Measurements from ENCODE around the gene VSIG10. TPM values are rescaled to one million over a fixed set of nuclear protein-coding genes. Genes with fewer than 3 reads are reported as not detected.

VSIG10 gene
- total RNA-seq, 3 donors from 2014 or later (not counting 1 experiment from before 2014, with no cell fraction given) = 0.56 to 2.2 (median 0.75) TPM

DNA sequence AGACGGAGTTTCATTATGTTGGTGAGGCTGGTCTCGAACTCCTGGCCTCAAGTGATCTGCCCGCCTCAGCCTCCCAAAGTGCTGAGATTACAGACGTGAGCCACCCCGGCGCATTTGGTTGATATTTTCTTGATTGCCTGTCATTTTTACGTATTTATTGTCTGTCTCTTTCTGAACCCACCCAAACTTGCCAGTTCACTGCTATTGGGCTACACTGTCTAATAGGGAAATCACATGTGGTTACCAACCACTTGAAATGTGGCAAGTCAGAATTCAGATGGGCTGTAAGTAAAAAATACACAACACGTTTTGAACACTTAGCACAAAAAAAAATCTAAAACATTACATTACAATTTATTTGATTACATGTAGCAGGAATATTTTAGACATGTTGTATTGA, 44.9 kb downstream of the VSIG10 start:
- Histone ChIP-seq H3K36me3 (ENCODE audit: control insufficient read depth, insufficient read depth, low read length) (no peaks in the 10 kb centered on the region), H3K9me3 (ENCODE audit: control insufficient read depth, insufficient read depth, low read length) (no peaks in the 10 kb centered on the region), H3K27ac (ENCODE audit: low read length) (peak overlapping the region; percentile 97), H3K4me1 (ENCODE audit: control insufficient read depth, insufficient read depth, low read length) (peaks cover 36% of the 10 kb centered on the region), H3K27me3 (ENCODE audit: control insufficient read depth, insufficient read depth, low read length) (no peaks in the 10 kb centered on the region), H3K4me3 (ENCODE audit: low read length) (no peak overlapping the region)
- intact Hi-C loops (cut with micrococcal nuclease) = no loop called here
- Mint-ChIP-seq H3K27ac (peak overlapping the region; percentile 93 to 95), H3K27me3 (ENCODE audit: low read depth in 2 of 2) (no peaks in the 10 kb centered on the region), H3K4me3 (peak overlapping the region; percentile 90), H3K4me1 (peaks cover 35 to 45% of the 10 kb centered on the region in 2 donors), H3K9me3 (no peaks in the 10 kb centered on the region), H3K36me3 (no peaks in the 10 kb centered on the region)
- ATAC-seq (peak; percentile 53 to 76 (median 72)), DNase-seq (peak in 1 of 2 donors; percentile 57)
- TF ChIP-seq, protein P1, sequence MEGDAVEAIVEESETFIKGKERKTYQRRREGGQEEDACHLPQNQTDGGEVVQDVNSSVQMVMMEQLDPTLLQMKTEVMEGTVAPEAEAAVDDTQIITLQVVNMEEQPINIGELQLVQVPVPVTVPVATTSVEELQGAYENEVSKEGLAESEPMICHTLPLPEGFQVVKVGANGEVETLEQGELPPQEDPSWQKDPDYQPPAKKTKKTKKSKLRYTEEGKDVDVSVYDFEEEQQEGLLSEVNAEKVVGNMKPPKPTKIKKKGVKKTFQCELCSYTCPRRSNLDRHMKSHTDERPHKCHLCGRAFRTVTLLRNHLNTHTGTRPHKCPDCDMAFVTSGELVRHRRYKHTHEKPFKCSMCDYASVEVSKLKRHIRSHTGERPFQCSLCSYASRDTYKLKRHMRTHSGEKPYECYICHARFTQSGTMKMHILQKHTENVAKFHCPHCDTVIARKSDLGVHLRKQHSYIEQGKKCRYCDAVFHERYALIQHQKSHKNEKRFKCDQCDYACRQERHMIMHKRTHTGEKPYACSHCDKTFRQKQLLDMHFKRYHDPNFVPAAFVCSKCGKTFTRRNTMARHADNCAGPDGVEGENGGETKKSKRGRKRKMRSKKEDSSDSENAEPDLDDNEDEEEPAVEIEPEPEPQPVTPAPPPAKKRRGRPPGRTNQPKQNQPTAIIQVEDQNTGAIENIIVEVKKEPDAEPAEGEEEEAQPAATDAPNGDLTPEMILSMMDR (IDR thresholded peaks at IDR 0.05) = no peak
- WGBS (ENCODE audit: insufficient coverage) = 69% methylated on average over 7 of the region's 8 CpGs

DNA sequence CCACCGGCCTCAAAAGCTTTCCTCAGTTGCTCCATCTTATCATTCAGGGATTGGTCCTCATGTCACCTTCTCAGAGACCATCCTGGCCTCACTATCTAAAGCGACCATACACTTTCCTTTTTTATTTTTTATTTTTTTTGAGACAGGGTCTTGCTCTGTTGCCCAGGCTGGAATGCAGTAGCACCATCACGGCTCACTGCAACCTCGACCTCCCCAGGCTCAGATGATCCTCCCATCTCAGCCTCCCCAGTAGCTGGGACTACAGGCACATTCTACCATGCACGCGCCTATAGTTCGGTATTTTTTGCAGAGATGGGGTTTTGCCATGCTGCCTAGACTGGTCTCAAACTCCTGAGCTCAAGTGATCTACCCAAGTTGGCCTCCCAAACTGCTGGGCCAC, 45.6 kb downstream of the VSIG10 start:
- intact Hi-C loops (cut with micrococcal nuclease) = no loop called here
- H3K4me1 ChIP-seq (ENCODE audit: control insufficient read depth, insufficient read depth, low read length) = peaks cover 36% of the 10 kb centered on the region
- H3K9me3 ChIP-seq (ENCODE audit: control insufficient read depth, insufficient read depth, low read length) = no peaks in the 10 kb centered on the region
- no peak overlapping the region for H3K4me3 ChIP-seq (ENCODE audit: low read length)
- no peaks in the 10 kb centered on the region for H3K36me3 ChIP-seq (ENCODE audit: control insufficient read depth, insufficient read depth, low read length)
- WGBS (ENCODE audit: insufficient coverage) = 99% methylated on average over 7 of the region's 7 CpGs
- H3K27ac Mint-ChIP-seq = peak overlapping the region; percentile 93 to 95
- no peaks in the 10 kb centered on the region for H3K9me3 Mint-ChIP-seq
- no peak for ATAC-seq
- no peaks in the 10 kb centered on the region for H3K36me3 Mint-ChIP-seq
- H3K27ac ChIP-seq (ENCODE audit: low read length) = no peak overlapping the region
- no peak for DNase-seq
- no peak overlapping the region for H3K4me3 Mint-ChIP-seq
- TF ChIP-seq, protein P1 (IDR thresholded peaks at IDR 0.05) = no peak
- peaks cover 39 to 48% of the 10 kb centered on the region in 2 donors for H3K4me1 Mint-ChIP-seq
- no peaks in the 10 kb centered on the region for H3K27me3 Mint-ChIP-seq (ENCODE audit: low read depth in 2 of 2)
- H3K27me3 ChIP-seq (ENCODE audit: control insufficient read depth, insufficient read depth, low read length) = no peaks in the 10 kb centered on the region

DNA sequence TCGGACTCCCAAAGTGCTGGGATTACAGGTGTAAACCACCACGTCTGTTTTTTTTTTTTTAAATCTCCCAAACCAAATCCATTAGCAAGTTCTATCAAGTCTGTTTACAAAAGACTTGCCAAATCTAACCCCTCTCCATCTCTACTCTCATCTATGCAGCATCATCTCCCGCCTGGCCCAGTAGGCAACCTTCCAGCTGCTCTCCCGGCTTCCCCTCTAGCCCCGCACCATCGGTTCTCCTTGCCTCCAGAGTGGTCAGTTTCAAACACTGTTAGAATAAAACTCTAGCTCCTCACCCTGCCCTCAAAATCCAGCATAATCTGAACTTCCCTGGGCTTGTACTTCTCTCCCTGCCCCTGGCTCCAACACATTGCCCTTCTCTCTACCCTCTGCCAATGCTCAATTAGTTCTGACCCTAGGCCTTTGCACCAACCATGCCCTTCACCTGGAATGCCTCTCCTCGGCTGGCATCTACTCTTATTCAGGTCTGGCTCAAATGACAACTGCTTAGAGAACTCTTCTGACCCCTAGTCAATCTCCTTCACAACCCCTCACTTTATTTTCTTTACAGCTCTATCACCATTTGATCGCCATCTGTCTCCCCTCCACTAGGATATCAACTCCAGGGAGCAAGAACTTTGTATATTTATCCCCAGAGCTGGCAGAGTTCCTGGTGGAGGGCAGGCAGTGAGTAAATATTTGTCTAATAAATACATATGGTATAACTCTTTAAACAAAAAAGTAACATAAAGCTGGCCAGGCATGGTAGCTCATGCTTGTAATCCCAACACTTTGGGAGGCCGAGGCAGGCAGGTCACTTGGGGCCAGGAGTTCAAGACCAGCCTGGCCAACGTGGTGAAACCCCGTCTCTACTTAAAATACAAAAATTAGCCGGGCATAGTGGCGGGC, 47.7 kb downstream of the VSIG10 start:
- Histone ChIP-seq H3K9me3 (ENCODE audit: control insufficient read depth, insufficient read depth, low read length) (no peaks in the 10 kb centered on the region), H3K4me3 (ENCODE audit: low read length) (no peak overlapping the region), H3K27me3 (ENCODE audit: control insufficient read depth, insufficient read depth, low read length) (no peaks in the 10 kb centered on the region), H3K4me1 (ENCODE audit: control insufficient read depth, insufficient read depth, low read length) (peaks cover 22% of the 10 kb centered on the region), H3K36me3 (ENCODE audit: control insufficient read depth, insufficient read depth, low read length) (peaks cover 2% of the 10 kb centered on the region), H3K27ac (ENCODE audit: low read length) (no peak overlapping the region)
- 93% methylated on average over 13 of the region's 13 CpGs for WGBS (ENCODE audit: insufficient coverage)
- DNase-seq = no peak
- Mint-ChIP-seq H3K4me1 (peaks cover 31 to 39% of the 10 kb centered on the region in 2 donors), H3K4me3 (no peak overlapping the region), H3K27ac (no peak overlapping the region), H3K36me3 (peaks cover 4% of the 10 kb centered on the region), H3K27me3 (ENCODE audit: low read depth in 2 of 2) (no peaks in the 10 kb centered on the region), H3K9me3 (no peaks in the 10 kb centered on the region)
- intact Hi-C loops (cut with micrococcal nuclease) = no loop called here
- no peak for ATAC-seq
- TF ChIP-seq, protein P1 (IDR thresholded peaks at IDR 0.05) = no peak
